Measurements from ENCODE around the gene ZFAND3.
"Not testable (repeated sequence)": the region's sequence is repeated elsewhere in the genome, so short reads cannot be mapped to it uniquely, and the experiment has no call there.

The ZFAND3 gene

DNA sequence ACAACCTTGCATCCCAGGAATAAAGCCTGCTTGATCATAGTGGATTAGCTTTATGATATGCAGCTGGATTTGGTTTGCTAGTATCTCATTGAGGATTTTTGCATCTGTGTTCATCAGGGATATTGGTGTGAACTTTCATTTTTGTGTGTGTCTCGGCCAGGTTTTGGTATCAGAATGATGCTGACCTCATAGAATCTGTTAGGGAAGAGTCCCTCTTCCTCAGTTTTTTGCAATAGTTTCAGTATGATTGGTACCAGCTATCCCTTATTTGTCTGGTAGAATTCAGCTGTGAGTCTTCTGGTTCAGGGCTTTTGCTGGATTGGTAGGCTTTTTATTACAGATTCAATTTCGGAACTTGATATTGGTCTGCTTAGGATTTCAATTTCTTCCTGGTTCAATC, 132.5 kb downstream of the ZFAND3 start:
- TF ChIP-seq, protein P1, sequence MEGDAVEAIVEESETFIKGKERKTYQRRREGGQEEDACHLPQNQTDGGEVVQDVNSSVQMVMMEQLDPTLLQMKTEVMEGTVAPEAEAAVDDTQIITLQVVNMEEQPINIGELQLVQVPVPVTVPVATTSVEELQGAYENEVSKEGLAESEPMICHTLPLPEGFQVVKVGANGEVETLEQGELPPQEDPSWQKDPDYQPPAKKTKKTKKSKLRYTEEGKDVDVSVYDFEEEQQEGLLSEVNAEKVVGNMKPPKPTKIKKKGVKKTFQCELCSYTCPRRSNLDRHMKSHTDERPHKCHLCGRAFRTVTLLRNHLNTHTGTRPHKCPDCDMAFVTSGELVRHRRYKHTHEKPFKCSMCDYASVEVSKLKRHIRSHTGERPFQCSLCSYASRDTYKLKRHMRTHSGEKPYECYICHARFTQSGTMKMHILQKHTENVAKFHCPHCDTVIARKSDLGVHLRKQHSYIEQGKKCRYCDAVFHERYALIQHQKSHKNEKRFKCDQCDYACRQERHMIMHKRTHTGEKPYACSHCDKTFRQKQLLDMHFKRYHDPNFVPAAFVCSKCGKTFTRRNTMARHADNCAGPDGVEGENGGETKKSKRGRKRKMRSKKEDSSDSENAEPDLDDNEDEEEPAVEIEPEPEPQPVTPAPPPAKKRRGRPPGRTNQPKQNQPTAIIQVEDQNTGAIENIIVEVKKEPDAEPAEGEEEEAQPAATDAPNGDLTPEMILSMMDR (IDR thresholded peaks at IDR 0.05; ENCODE audit: low read depth, low read length): no peak
- DNase-seq (ENCODE audit: extremely low read depth, low read depth): no peak

GRCh38 chr6:37954791-37955190, 135.3 kb downstream of the ZFAND3 start:
- DNase-seq (ENCODE audit: extremely low read depth, low read depth): no peak
- TF ChIP-seq, protein P1 (IDR thresholded peaks at IDR 0.05; ENCODE audit: low read depth, low read length): no peak

DNA sequence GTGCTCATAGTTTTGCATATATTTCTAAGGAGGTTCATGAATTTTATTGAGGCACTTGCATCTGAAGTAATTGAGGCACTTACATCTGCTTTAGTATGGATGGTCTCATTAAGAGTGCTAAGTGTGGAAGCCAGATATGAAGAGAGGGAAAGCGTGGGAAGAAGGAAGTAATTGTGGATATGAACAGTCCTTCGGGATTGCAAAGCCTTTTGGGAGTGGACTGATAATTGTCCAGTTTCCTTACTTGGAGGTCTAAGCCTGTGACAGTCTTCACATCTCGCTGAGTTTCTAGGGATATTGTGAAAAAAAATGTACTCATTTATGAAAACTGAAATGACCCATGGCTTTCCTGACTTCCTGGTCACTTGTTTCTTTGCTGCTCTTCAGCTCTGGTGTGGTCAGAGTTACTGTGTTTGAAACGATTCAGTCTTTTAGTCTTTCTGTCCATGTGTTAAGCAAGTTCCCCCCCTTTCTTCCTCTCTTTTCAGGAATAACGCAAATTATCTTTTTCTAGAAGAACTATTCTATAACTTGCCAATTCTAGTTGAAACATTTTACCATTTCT, 137.3 kb downstream of the ZFAND3 start:
- DNase-seq (ENCODE audit: extremely low read depth, low read depth): no peak
- TF ChIP-seq, protein P1 (IDR thresholded peaks at IDR 0.05; ENCODE audit: low read depth, low read length): no peak

- TF ChIP-seq, protein P1 (IDR thresholded peaks at IDR 0.05; ENCODE audit: low read depth, low read length): no peak
- no peak for DNase-seq (ENCODE audit: extremely low read depth, low read depth)
Measured at GRCh38 chr6:37959061-37959460, 139.5 kb downstream of the ZFAND3 start.

DNA sequence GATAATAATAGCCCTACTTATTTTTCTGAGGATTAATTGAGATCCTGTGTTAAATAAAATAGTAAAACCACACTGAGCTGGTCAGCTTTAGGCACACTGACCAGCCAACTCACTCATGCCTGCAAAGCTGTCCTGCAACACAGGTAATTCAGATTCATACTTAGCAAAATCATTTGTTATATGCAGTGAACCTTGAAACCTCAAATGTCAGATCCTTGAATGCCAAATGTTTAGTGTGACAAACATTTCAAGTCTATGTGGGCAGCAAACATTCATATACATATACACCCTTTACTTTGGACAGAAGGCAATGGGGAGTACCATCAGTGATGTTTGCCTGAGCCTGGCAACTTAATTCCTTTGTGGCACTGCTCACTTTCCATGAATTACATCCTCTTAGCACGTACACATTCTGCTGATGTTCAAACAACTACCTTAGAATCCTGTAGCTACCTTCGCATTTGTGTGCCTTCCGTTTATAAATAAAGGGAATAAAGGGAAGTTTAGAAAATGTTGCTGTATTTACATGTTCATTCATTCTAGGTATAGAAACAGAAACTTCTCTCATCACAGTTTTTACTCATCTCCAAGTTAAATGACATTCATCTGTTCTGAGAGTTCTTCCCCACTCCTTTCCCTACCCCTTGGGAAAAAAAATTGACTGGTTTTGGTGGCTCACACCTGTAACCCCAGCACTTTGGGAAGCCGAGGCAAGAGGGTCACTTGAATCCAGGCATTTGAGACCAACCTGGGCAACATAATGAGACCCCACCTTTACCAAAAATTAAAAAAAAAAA, 140.8 kb downstream of the ZFAND3 start:
- DNase-seq (ENCODE audit: extremely low read depth, low read depth): no peak
- TF ChIP-seq, protein P1 (IDR thresholded peaks at IDR 0.05; ENCODE audit: low read depth, low read length): no peak

DNA sequence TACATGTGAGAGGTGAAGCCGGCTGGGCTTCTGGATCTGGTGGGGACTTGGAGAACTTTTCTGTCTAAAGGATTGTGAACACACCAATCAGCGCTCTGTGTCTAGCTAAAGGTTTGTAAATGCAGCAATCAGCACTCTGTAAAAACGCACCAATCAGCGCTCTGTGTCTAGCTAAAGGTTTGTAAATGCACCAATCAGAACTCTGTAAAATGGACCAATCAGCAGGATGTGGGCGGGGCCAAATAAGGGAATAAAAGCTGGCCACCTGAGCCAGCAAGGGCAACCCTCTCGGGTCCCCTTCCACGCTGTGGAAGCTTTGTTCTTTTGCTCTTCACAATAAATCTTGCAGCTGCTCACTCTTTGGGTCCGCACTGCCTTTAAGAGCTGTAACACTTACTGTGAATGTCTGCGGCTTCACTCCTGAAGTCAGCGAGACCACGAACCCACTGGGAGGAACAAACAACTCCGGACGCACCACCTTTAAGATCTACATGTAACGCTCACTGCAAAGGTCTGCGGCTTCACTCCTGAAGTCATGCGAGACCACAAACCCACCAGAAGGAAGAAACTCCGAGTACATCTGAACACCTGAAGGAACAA, 143.1 kb downstream of the ZFAND3 start:
- not testable (repeated sequence) for DNase-seq (ENCODE audit: extremely low read depth, low read depth)

- DNase-seq (ENCODE audit: extremely low read depth, low read depth): no peak
- TF ChIP-seq, protein P1 (IDR thresholded peaks at IDR 0.05; ENCODE audit: low read depth, low read length): no peak
Measured at GRCh38 chr6:37965964-37966676, 146.6 kb downstream of the ZFAND3 start.

Data from AG09319 (cell line).